ENCODE data around the gene NGDN. TPM values are rescaled to one million over a fixed set of nuclear protein-coding genes. Genes with fewer than 3 reads are reported as not detected.

Gene NGDN
- total RNA-seq, 1 donor from 2014 or later = 47.1 TPM

DNA sequence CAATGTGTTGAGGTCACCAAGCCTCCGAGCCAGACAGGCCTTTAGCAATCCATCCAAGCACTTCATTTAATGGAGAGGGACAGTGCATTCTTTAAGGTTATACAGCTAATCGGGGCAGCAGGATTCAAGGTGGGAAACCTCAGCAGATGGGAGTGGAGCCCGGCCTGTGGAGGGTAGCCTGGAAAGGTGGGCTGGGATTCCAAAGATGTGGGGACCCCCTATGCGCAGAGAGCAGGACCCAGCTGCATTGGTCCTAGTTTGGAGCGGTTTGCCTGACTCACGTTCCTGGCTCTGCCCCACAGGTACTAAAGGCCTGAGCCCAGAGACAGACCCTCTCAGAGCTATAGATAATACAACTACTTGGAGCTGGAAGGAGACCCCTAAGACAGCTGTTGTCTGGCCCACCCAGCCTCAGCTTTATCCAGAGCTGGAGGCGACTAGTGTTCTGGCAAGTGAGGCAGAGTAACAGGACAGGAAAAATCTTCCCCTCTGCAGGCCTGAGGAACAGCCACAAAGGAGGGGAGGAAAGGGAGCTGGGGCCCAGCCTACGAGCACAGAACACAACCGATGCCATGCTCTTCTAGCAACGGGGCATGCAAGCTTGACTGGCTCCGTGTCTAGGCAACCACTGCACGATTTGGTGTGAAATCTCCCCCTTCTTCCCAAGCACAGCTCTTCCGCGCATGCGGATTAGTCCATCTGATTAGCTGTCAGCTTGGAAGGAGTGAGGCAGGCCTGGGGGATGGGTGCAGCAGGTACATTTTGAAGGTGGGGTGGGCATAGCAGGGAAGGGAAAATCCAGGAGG, 33.0 kb upstream of the NGDN start:
- H3K9me3 ChIP-seq = no peaks in the 10 kb centered on the region
- TF ChIP-seq POLR2A (IDR thresholded peaks at IDR 0.05) = no peak
- TF ChIP-seq, protein P1, sequence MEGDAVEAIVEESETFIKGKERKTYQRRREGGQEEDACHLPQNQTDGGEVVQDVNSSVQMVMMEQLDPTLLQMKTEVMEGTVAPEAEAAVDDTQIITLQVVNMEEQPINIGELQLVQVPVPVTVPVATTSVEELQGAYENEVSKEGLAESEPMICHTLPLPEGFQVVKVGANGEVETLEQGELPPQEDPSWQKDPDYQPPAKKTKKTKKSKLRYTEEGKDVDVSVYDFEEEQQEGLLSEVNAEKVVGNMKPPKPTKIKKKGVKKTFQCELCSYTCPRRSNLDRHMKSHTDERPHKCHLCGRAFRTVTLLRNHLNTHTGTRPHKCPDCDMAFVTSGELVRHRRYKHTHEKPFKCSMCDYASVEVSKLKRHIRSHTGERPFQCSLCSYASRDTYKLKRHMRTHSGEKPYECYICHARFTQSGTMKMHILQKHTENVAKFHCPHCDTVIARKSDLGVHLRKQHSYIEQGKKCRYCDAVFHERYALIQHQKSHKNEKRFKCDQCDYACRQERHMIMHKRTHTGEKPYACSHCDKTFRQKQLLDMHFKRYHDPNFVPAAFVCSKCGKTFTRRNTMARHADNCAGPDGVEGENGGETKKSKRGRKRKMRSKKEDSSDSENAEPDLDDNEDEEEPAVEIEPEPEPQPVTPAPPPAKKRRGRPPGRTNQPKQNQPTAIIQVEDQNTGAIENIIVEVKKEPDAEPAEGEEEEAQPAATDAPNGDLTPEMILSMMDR (IDR thresholded peaks at IDR 0.05) = no peak
- no peak for TF ChIP-seq POLR2AphosphoS5 (IDR thresholded peaks at IDR 0.05; ENCODE audit: insufficient read depth in 1 of 2, low read depth in 1 of 2)
- H3K27me3 ChIP-seq = no peaks in the 10 kb centered on the region
- H3K27ac ChIP-seq = no peak overlapping the region
- DNase-seq (ENCODE audit: extremely low spot score in 2 of 2) = peak in 1 of 2 donors; percentile 70
- H3K4me1 ChIP-seq = no peaks in the 10 kb centered on the region
- no peaks in the 10 kb centered on the region for H3K36me3 ChIP-seq
- no peak overlapping the region for H3K4me3 ChIP-seq
- intact Hi-C loops (cut with DNase I) = no loop called here

DNA sequence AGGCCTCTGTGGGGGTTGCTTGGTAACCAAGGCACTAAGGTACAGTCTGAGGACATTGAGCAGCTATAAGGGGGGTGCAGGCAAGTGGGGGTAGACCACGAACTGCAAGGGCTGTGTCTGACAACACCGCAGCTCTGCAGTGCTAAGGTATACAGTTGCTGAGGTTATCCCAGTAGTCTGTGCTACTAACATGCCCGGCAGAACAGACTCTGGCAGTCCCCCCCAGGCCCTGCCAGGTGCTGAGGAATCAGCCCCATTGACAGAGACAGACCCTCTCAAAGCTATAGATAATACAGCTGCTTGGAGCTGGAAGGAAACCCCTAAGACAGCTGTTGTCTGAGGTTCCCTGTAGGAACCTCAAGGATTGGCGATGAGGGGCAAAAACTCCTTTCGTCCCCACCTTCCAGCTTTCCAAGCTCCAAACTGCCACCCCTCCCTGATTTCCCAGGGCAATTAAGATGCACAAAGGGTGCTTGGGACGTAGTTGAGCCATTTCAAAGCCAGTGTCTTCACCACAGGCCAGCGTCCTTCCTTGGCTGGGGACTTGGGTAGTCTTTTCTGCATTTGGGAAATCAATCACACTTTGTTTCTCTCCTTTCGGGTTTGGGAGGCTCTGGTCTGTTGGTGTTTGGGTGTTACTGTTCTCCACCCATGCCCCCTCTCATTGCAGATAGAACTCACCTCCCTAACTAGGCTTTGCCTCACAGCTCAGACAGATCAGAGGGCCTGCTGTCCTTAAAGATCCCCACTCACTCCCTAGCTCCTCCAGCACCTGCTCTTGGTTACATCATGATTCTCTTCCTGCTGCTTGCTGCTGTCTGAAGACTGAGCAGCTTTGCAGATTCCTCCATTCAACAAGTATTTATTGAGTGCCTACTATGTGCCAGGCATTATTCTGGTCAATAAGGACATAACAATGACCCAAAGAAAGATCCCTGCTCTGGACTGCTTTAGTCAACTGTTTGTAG, 32.1 kb upstream of the NGDN start:
- Histone ChIP-seq H3K36me3 (no peaks in the 10 kb centered on the region), H3K27ac (no peak overlapping the region), H3K9me3 (no peaks in the 10 kb centered on the region), H3K4me3 (no peak overlapping the region), H3K4me1 (no peaks in the 10 kb centered on the region), H3K27me3 (no peaks in the 10 kb centered on the region)
- TF ChIP-seq POLR2AphosphoS5 (IDR thresholded peaks at IDR 0.05; ENCODE audit: insufficient read depth in 1 of 2, low read depth in 1 of 2) = no peak
- no peak for TF ChIP-seq POLR2A (IDR thresholded peaks at IDR 0.05)
- TF ChIP-seq, protein P1 (IDR thresholded peaks at IDR 0.05) = no peak
- intact Hi-C loops (cut with DNase I) = no loop called here
- DNase-seq (ENCODE audit: extremely low spot score in 2 of 2) = peak in 1 of 2 donors; percentile 43

DNA sequence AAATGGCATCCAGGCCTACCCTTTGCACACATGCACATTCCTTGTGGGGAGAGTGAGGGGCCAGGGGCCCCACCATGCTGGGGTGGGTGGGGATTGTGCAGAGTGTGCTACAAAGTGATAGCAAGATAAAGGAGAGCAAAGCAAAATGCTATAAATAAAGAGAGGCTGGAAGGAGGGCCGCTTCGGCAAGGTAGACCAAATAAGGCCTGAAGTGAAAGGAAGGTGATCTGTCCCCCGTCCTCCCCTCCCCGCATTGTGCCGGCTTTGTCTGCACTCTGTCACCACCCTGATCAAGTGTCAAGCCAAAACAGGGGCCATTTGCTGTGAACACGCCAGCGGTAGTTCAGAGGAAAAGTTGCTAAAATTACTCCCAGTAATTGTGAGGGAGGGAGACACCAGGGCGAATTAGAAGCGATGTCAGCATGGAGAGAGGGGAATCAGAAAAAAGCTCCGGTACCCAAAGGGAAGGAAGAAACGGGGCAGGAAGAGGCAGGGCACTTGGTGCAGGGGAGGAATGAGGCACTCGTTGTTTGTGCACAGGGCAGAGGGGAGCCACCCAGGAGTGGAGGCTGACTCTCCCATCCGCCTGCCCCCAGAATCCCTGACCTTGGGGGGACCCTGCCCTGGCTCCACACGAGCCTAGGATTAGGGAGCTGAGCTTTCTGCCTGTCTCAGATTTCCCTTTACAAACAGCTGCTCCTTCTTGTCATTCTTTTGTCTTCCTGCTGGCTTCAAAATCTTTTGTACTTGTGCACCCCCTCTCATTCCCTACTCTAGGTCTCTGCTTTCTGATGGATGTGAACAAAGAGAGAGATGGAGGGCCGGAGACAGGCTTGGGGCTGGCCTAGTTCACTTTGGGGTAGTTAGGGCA, 31.2 kb upstream of the NGDN start:
- no peaks in the 10 kb centered on the region for H3K4me1 ChIP-seq
- H3K27ac ChIP-seq = no peak overlapping the region
- no peaks in the 10 kb centered on the region for H3K9me3 ChIP-seq
- H3K36me3 ChIP-seq = no peaks in the 10 kb centered on the region
- peak in 1 of 2 donors; percentile 52 for DNase-seq (ENCODE audit: extremely low spot score in 2 of 2)
- TF ChIP-seq POLR2A (IDR thresholded peaks at IDR 0.05) = no peak
- TF ChIP-seq, protein P1 (IDR thresholded peaks at IDR 0.05) = no peak
- no peak for TF ChIP-seq POLR2AphosphoS5 (IDR thresholded peaks at IDR 0.05; ENCODE audit: insufficient read depth in 1 of 2, low read depth in 1 of 2)
- intact Hi-C loops (cut with DNase I) = no loop called here
- H3K4me3 ChIP-seq = no peak overlapping the region
- no peaks in the 10 kb centered on the region for H3K27me3 ChIP-seq

DNA sequence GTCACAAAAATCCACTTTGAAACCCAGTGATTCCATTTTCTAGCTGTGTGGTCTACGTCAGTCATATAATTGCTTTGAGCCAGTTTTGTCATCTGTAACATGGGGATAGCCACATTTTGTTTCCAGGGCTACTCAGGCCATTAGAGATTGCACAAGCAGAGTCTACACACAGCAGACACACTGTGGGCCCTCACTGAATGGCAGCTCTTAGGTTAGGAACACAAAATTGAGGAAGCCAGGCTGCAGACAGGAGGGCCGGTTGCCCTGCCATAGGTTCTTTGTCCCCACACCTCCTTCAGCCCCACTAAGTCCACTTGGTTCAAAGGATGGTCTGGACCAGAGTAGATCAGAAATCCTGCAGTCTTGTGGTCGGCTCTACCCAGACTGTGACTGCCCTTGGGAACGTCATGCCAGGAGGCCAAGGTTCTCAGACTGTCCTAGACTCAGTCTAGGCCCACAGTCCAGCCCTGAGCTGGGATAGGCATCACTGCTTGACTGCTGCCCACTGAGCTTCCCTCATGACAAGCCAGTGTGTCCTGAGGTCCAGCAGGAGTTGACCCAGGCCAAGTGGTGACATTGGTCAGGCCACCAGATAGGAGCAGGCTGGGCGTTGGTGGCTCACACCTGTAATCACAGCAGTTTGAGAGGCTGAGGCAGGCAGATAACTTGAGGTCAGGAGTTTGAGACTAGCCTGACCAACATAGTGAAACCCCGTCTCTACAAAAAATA, 30.2 kb upstream of the NGDN start:
- Histone ChIP-seq H3K9me3 (no peaks in the 10 kb centered on the region), H3K4me3 (no peak overlapping the region), H3K27ac (no peak overlapping the region), H3K4me1 (no peaks in the 10 kb centered on the region), H3K36me3 (no peaks in the 10 kb centered on the region), H3K27me3 (no peaks in the 10 kb centered on the region)
- TF ChIP-seq POLR2A (IDR thresholded peaks at IDR 0.05) = no peak
- no peak for TF ChIP-seq POLR2AphosphoS5 (IDR thresholded peaks at IDR 0.05; ENCODE audit: insufficient read depth in 1 of 2, low read depth in 1 of 2)
- TF ChIP-seq, protein P1 (IDR thresholded peaks at IDR 0.05) = no peak
- DNase-seq (ENCODE audit: extremely low spot score in 2 of 2) = peak in 1 of 2 donors; percentile 52
- intact Hi-C loops (cut with DNase I) = no loop called here
